Activated naive CD4-positive, alpha-beta T cell treated with anti-CD3 and anti-CD28 coated beads, Interleukin-2, amount 50 U/mL, for 24 hours (primary cell): ENCODE data around the gene BCR.
"Not testable (repeated sequence)": the region's sequence is repeated elsewhere in the genome, so short reads cannot be mapped to it uniquely, and the experiment has no call there.

Experiments
- H3K27ac Mint-ChIP-seq: one replicate; pipeline ENCODE4 v1.8.0; 2021; ENCODE audit warnings: mild to moderate bottlenecking, mixed read lengths
- H3K27me3 Mint-ChIP-seq: one replicate; pipeline ENCODE4 v1.8.0; 2021; ENCODE audit warnings: mixed read lengths
- H3K36me3 Mint-ChIP-seq: one replicate; pipeline ENCODE4 v1.8.0; 2021; ENCODE audit warnings: mixed read lengths
- H3K4me1 Mint-ChIP-seq: one replicate; pipeline ENCODE4 v1.8.0; 2021; ENCODE audit warnings: mixed read lengths
- H3K4me3 Mint-ChIP-seq: one replicate; pipeline ENCODE4 v1.8.0; 2021; ENCODE audit warnings: mild to moderate bottlenecking, mixed read lengths
- H3K9me3 Mint-ChIP-seq: one replicate; pipeline ENCODE4 v1.8.0; 2021; ENCODE audit warnings: mixed read lengths

BCR gene

GRCh38 chr22:23180301-23180892, at the start of gene BCR:
Gene BCR (plus strand): TSS chr22:23180509. CDS start chr22:23180961, 452 bp downstream.
- Mint-ChIP-seq H3K4me1 (peaks cover 64% of the 10 kb centered on the region), H3K4me3 (peak within 1 kb of the TSS; percentile 96), H3K36me3 (peaks cover 4% of the 10 kb centered on the region), H3K9me3 (no peaks in the 10 kb centered on the region), H3K27ac (peak within 1 kb of the TSS; percentile 79), H3K27me3 (no peaks in the 10 kb centered on the region)

- no peak overlapping the region for H3K27ac Mint-ChIP-seq
- H3K9me3 Mint-ChIP-seq: no peaks in the 10 kb centered on the region
- no peaks in the 10 kb centered on the region for H3K36me3 Mint-ChIP-seq
- H3K4me3 Mint-ChIP-seq: no peak overlapping the region
- peaks cover 5% of the 10 kb centered on the region for H3K4me1 Mint-ChIP-seq
- no peaks in the 10 kb centered on the region for H3K27me3 Mint-ChIP-seq
These were observed 49.6 kb upstream of the BCR start for GRCh38 chr22:23130697-23131096.

GRCh38 chr22:23131931-23132330, 48.4 kb upstream of the BCR start:
- H3K9me3 Mint-ChIP-seq: no peaks in the 10 kb centered on the region
- H3K4me1 Mint-ChIP-seq: peaks cover 9% of the 10 kb centered on the region
- H3K27me3 Mint-ChIP-seq: no peaks in the 10 kb centered on the region
- no peak overlapping the region for H3K4me3 Mint-ChIP-seq
- no peak overlapping the region for H3K27ac Mint-ChIP-seq
- H3K36me3 Mint-ChIP-seq: no peaks in the 10 kb centered on the region

GRCh38 chr22:23132376-23133091, 47.8 kb upstream of the BCR start:
- Mint-ChIP-seq H3K36me3 (no peaks in the 10 kb centered on the region), H3K9me3 (no peaks in the 10 kb centered on the region), H3K27me3 (no peaks in the 10 kb centered on the region), H3K27ac (no peak overlapping the region), H3K4me3 (no peak overlapping the region), H3K4me1 (peaks cover 15% of the 10 kb centered on the region)

GRCh38 chr22:23133922-23134321, 46.4 kb upstream of the BCR start:
- Mint-ChIP-seq H3K4me3 (no peak overlapping the region), H3K9me3 (no peaks in the 10 kb centered on the region), H3K27ac (no peak overlapping the region), H3K4me1 (peaks cover 24% of the 10 kb centered on the region), H3K36me3 (no peaks in the 10 kb centered on the region), H3K27me3 (no peaks in the 10 kb centered on the region)

- Mint-ChIP-seq H3K27ac (peak overlapping the region; percentile 41), H3K4me1 (peaks cover 45% of the 10 kb centered on the region)
- not testable (repeated sequence) for H3K9me3 Mint-ChIP-seq, H3K4me3 Mint-ChIP-seq, H3K36me3 Mint-ChIP-seq, H3K27me3 Mint-ChIP-seq
These were observed 43.3 kb upstream of the BCR start for GRCh38 chr22:23136991-23137390.

- H3K4me3 Mint-ChIP-seq: no peak overlapping the region
- no peaks in the 10 kb centered on the region for H3K27me3 Mint-ChIP-seq
- H3K36me3 Mint-ChIP-seq: no peaks in the 10 kb centered on the region
- peaks cover 49% of the 10 kb centered on the region for H3K4me1 Mint-ChIP-seq
- H3K9me3 Mint-ChIP-seq: no peaks in the 10 kb centered on the region
- H3K27ac Mint-ChIP-seq: peak overlapping the region; percentile 91
These were observed 42.8 kb upstream of the BCR start for GRCh38 chr22:23137468-23137867.

GRCh38 chr22:23137905-23138561, 42.3 kb upstream of the BCR start:
- no peaks in the 10 kb centered on the region for H3K9me3 Mint-ChIP-seq
- H3K27ac Mint-ChIP-seq: peak overlapping the region; percentile 91
- H3K4me1 Mint-ChIP-seq: peaks cover 55% of the 10 kb centered on the region
- peak overlapping the region; percentile 49 for H3K4me3 Mint-ChIP-seq
- no peaks in the 10 kb centered on the region for H3K27me3 Mint-ChIP-seq
- no peaks in the 10 kb centered on the region for H3K36me3 Mint-ChIP-seq

- Mint-ChIP-seq H3K9me3 (no peaks in the 10 kb centered on the region), H3K27me3 (no peaks in the 10 kb centered on the region), H3K27ac (peak overlapping the region; percentile 91), H3K36me3 (no peaks in the 10 kb centered on the region), H3K4me3 (peak overlapping the region; percentile 49), H3K4me1 (peaks cover 61% of the 10 kb centered on the region)
These were observed 41.5 kb upstream of the BCR start for GRCh38 chr22:23138584-23139435.

- Mint-ChIP-seq H3K27me3 (no peaks in the 10 kb centered on the region), H3K4me1 (peaks cover 76% of the 10 kb centered on the region), H3K4me3 (no peak overlapping the region), H3K27ac (no peak overlapping the region), H3K9me3 (no peaks in the 10 kb centered on the region), H3K36me3 (no peaks in the 10 kb centered on the region)
These were observed 39.9 kb upstream of the BCR start for GRCh38 chr22:23140385-23140784.

GRCh38 chr22:23142546-23143105, 37.7 kb upstream of the BCR start:
- H3K4me3 Mint-ChIP-seq: peak overlapping the region; percentile 72
- H3K36me3 Mint-ChIP-seq: no peaks in the 10 kb centered on the region
- H3K27ac Mint-ChIP-seq: peak overlapping the region; percentile 59
- peaks cover 77% of the 10 kb centered on the region for H3K4me1 Mint-ChIP-seq
- no peaks in the 10 kb centered on the region for H3K9me3 Mint-ChIP-seq
- no peaks in the 10 kb centered on the region for H3K27me3 Mint-ChIP-seq

GRCh38 chr22:23143119-23143518, 37.2 kb upstream of the BCR start:
- H3K27me3 Mint-ChIP-seq: no peaks in the 10 kb centered on the region
- H3K4me1 Mint-ChIP-seq: peaks cover 72% of the 10 kb centered on the region
- H3K4me3 Mint-ChIP-seq: no peak overlapping the region
- no peaks in the 10 kb centered on the region for H3K9me3 Mint-ChIP-seq
- no peak overlapping the region for H3K27ac Mint-ChIP-seq
- no peaks in the 10 kb centered on the region for H3K36me3 Mint-ChIP-seq

GRCh38 chr22:23144432-23144831, 35.9 kb upstream of the BCR start:
- Mint-ChIP-seq H3K36me3 (no peaks in the 10 kb centered on the region), H3K27me3 (no peaks in the 10 kb centered on the region), H3K27ac (peak overlapping the region; percentile 38), H3K4me3 (peak overlapping the region; percentile 63), H3K9me3 (no peaks in the 10 kb centered on the region), H3K4me1 (peaks cover 61% of the 10 kb centered on the region)

- Mint-ChIP-seq H3K9me3 (no peaks in the 10 kb centered on the region), H3K36me3 (no peaks in the 10 kb centered on the region), H3K27me3 (no peaks in the 10 kb centered on the region), H3K4me3 (peak within 1 kb of the TSS; percentile 82), H3K4me1 (peaks cover 59% of the 10 kb centered on the region), H3K27ac (peak within 1 kb of the TSS; percentile 41)
These were observed 35.1 kb upstream of the BCR start, which contains the start of gene RAB36 for GRCh38 chr22:23144932-23145877. Gene RAB36 (plus strand): TSS chr22:23145477. CDS start chr22:23146617, 1,140 bp downstream.
